Neural crest cell (in vitro differentiated cells): Measurements from ENCODE around the gene PNMA1. TPM values are rescaled to one million over a fixed set of nuclear protein-coding genes. Genes with fewer than 3 reads are reported as not detected.

Experiments
- DNase-seq: peaks from one replicate; pipeline ENCODE4 v3.0.0; 2021; ENCODE audit warnings: low read depth, mixed read lengths, low spot score
- H3K27ac Mint-ChIP-seq: one replicate; pipeline ENCODE4 v1.8.0; 2021; ENCODE audit warnings: mild to moderate bottlenecking, mixed read lengths; ENCODE audit not compliant: unreplicated experiment
- H3K27me3 Mint-ChIP-seq: 2 replicates; pipeline ENCODE4 v1.8.0; 2021; ENCODE audit warnings: low read depth, mild to moderate bottlenecking, mixed read lengths
- H3K36me3 Mint-ChIP-seq: 2 replicates; pipeline ENCODE4 v1.8.0; 2021; ENCODE audit warnings: low read depth, mild to moderate bottlenecking, mixed read lengths
- H3K4me1 Mint-ChIP-seq: 2 replicates; pipeline ENCODE4 v1.8.0; 2021; ENCODE audit warnings: mixed read lengths
- H3K4me3 Mint-ChIP-seq: one replicate; pipeline ENCODE4 v1.8.0; 2021; ENCODE audit warnings: mild to moderate bottlenecking, mixed read lengths
- H3K9me3 Mint-ChIP-seq: 2 replicates; pipeline ENCODE4 v1.8.0; 2021; ENCODE audit warnings: mixed read lengths
- CTCF ChIP-seq: fragments of 200-600 bp; sonication (generic); conservative IDR thresholded peaks from 2 replicates; pipeline ENCODE4 v1.5.0; 2021; ENCODE audit warnings: antibody characterized with exemption, mild to moderate bottlenecking
- long read RNA-seq: library from polyadenylated mRNA; unstranded; transcript quantifications from one replicate; pipeline ENCODE4 v2.0.0, GENCODE V29; 2020
- total RNA-seq: library from RNA; stranded (reverse); gene quantifications from 2 replicates; pipeline ENCODE4 v1.2.1, GENCODE V29; 2021

Gene PNMA1
- total RNA-seq = 94.4 and 97.4 TPM in 2 replicates
- long read RNA-seq, transcript PNMA1-201 (1 exons, 2,590 nt) = major isoform, 50 of 51 reads
- long read RNA-seq, partial matches to known transcripts = 0 of 51 reads
- long read RNA-seq, other reads (novel, unspliced or antisense) = 1 of 51 reads

GRCh38 chr14:73713803-73714655, at the start of gene PNMA1:
Gene PNMA1, minus strand, starts transcription at chr14:73714384. Its CDS starts 745 bp downstream, at chr14:73713639.
- Mint-ChIP-seq H3K9me3 (no peaks in the 10 kb centered on the region), H3K4me3 (peak within 1 kb of the TSS; percentile 95), H3K27me3 (no peaks in the 10 kb centered on the region), H3K36me3 (peaks cover 8% of the 10 kb centered on the region), H3K27ac (peak within 1 kb of the TSS; percentile 97), H3K4me1 (peaks cover 60% of the 10 kb centered on the region)
- DNase-seq = peak; percentile 82
- TF ChIP-seq CTCF = no peak

- H3K4me3 Mint-ChIP-seq = peak overlapping the region; percentile 47
- TF ChIP-seq CTCF = no peak
- no peak overlapping the region for H3K27ac Mint-ChIP-seq
- no peak for DNase-seq
- H3K4me1 Mint-ChIP-seq = peaks cover 35% of the 10 kb centered on the region
- H3K36me3 Mint-ChIP-seq = no peaks in the 10 kb centered on the region
- H3K9me3 Mint-ChIP-seq = no peaks in the 10 kb centered on the region
- H3K27me3 Mint-ChIP-seq = peaks cover 2% of the 10 kb centered on the region
Observed at GRCh38 chr14:73763396-73763795, 49.2 kb upstream of the PNMA1 start.

- Mint-ChIP-seq H3K4me3 (no peak overlapping the region), H3K9me3 (no peaks in the 10 kb centered on the region)
Observed at GRCh38 chr14:73762375-73762822, 48.2 kb upstream of the PNMA1 start.

GRCh38 chr14:73761618-73762355, 47.6 kb upstream of the PNMA1 start:
- Mint-ChIP-seq H3K9me3 (no peaks in the 10 kb centered on the region), H3K4me1 (peaks cover 45% of the 10 kb centered on the region), H3K4me3 (peak overlapping the region; percentile 85), H3K27ac (no peak overlapping the region), H3K36me3 (no peaks in the 10 kb centered on the region), H3K27me3 (peaks cover 2% of the 10 kb centered on the region)
- DNase-seq = no peak
- no peak for TF ChIP-seq CTCF

More at GRCh38 chr14:73762375-73762822, 48.2 kb upstream of the PNMA1 start:
- H3K27ac Mint-ChIP-seq = peak overlapping the region; percentile 1
- peaks cover 2% of the 10 kb centered on the region for H3K27me3 Mint-ChIP-seq
- no peak for TF ChIP-seq CTCF
- no peak for DNase-seq
- no peaks in the 10 kb centered on the region for H3K36me3 Mint-ChIP-seq
- peaks cover 42% of the 10 kb centered on the region for H3K4me1 Mint-ChIP-seq
